NB4 (cell line): ENCODE results near the gene VEZF1.

Source experiments
- DNase-seq: peaks from one replicate; pipeline ENCODE4 v3.0.0; 2010; ENCODE audit warnings: low read depth
- H3K4me3 ChIP-seq: one replicate; pipeline ENCODE4 v1.5.1; 2011; ENCODE audit warnings: mild to moderate bottlenecking, low read depth, low read length, moderate library complexity
- MYC ChIP-seq: IDR thresholded peaks from 2 replicates; pipeline ENCODE4 v1.6.1; 2011; ENCODE audit warnings: low read depth, low read length
- POLR2A ChIP-seq: IDR thresholded peaks from 2 replicates; pipeline ENCODE4 v1.6.1; 2011; ENCODE audit warnings: mild to moderate bottlenecking; ENCODE audit not compliant: insufficient read length; ENCODE audit errors: extremely low read depth
- TF ChIP-seq, protein P1 (sequence below): IDR thresholded peaks from 2 replicates; pipeline ENCODE4 v1.6.1; 2011; ENCODE audit warnings: low read depth, low read length
- TF ChIP-seq, protein P2 (sequence below): IDR thresholded peaks from one replicate; pipeline ENCODE4 v1.5.1; 2012; ENCODE audit warnings: low read depth, low read length

Gene VEZF1

DNA sequence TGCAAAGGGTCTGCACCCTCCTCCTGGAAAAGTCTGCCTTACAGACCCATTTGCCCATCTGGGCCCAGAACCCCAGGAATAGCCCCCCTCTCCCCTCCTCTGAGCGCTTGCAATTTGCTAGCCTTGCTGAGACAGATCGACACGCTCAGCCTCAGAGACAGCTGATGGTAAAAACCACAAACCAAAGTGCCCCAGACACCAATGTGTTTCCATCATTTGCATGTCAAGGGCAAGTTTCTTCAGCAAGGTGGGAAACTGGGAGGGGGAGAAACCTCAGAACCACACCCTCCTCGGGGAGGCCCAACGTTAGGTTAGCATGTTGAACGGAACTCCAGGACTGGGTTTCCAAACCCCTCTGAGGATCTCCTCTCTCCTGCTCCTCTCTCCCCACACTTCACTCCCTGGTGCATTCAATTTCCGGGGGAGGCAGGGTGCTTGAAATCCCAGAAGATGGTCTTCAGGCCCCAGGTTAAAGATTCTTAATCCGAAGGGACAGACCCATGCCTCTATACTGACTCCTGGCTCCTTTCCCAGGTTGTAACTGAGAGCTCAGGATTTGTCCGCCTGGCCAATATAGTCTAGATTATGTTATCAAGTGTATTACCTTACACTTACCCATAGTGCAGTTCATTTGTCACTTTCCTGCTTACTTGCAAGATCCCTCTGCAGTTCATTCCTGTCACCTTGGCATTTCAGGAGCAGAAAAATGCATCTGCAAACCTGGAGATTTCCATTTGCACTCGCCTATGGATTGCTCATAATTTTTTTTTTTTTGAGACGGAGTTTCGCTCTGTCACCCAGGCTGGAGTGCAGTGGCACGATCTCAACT is 31.5 kb downstream of the VEZF1 start:
- no peak for TF ChIP-seq POLR2A
- TF ChIP-seq MYC, result no peak
- TF ChIP-seq, protein P1, sequence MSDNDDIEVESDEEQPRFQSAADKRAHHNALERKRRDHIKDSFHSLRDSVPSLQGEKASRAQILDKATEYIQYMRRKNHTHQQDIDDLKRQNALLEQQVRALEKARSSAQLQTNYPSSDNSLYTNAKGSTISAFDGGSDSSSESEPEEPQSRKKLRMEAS, result no peak
- TF ChIP-seq, protein P2, sequence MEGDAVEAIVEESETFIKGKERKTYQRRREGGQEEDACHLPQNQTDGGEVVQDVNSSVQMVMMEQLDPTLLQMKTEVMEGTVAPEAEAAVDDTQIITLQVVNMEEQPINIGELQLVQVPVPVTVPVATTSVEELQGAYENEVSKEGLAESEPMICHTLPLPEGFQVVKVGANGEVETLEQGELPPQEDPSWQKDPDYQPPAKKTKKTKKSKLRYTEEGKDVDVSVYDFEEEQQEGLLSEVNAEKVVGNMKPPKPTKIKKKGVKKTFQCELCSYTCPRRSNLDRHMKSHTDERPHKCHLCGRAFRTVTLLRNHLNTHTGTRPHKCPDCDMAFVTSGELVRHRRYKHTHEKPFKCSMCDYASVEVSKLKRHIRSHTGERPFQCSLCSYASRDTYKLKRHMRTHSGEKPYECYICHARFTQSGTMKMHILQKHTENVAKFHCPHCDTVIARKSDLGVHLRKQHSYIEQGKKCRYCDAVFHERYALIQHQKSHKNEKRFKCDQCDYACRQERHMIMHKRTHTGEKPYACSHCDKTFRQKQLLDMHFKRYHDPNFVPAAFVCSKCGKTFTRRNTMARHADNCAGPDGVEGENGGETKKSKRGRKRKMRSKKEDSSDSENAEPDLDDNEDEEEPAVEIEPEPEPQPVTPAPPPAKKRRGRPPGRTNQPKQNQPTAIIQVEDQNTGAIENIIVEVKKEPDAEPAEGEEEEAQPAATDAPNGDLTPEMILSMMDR, result no peak
- no peak overlapping the region for H3K4me3 ChIP-seq

DNA sequence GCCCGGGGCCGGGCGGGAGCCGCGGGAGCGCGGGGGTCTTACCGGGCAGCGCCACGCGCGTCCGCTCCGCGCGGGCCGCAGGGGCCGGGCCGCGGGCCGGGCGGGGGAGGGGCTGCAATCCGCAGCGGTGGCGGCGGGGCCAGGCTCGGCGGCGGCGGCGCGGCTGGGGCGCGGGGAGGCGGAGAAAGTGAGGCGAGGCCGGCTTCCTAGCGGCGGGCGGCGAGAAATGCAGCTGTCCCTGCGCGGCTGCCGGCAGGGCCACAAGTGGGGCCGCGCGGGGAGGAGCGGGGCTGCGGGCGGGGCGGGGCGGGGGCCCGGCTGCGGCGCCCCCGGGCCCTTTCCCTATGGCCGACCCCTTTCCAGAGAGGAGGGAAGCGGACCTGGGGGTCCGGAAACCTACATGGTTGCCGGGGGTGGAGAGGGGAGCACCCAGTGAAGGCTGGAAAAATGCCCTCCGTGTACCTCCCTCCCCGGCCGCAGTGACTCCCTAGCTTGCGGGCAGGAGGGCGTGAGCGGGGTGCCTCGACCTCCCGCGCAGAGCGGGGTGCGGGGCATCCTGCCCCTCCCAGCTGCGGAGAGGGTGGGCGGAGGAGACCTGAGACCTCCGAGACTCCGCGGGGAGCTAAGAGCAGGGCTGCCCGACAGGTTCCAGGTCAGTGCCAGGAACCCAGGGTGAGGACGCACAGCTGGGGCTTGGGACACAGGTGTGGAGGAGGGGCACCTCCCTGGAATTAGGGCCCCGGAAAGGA is 32.7 kb downstream of the VEZF1 start, which contains the start of gene CUEDC1:
CUEDC1 (minus strand) TSS at position 230 of the 749 bp plus-strand sequence. CDS start 69,848 bp downstream, outside the sequence.
- no peak within 1 kb of the TSS for H3K4me3 ChIP-seq
- peak; percentile 58 for DNase-seq
- TF ChIP-seq, protein P1, result no peak
- TF ChIP-seq POLR2A (no peak), MYC (no peak)
- TF ChIP-seq, protein P2, result no peak

More for the DNA sequence above, 31.5 kb downstream of the VEZF1 start:
- DNase-seq, result peak; percentile 43

DNA sequence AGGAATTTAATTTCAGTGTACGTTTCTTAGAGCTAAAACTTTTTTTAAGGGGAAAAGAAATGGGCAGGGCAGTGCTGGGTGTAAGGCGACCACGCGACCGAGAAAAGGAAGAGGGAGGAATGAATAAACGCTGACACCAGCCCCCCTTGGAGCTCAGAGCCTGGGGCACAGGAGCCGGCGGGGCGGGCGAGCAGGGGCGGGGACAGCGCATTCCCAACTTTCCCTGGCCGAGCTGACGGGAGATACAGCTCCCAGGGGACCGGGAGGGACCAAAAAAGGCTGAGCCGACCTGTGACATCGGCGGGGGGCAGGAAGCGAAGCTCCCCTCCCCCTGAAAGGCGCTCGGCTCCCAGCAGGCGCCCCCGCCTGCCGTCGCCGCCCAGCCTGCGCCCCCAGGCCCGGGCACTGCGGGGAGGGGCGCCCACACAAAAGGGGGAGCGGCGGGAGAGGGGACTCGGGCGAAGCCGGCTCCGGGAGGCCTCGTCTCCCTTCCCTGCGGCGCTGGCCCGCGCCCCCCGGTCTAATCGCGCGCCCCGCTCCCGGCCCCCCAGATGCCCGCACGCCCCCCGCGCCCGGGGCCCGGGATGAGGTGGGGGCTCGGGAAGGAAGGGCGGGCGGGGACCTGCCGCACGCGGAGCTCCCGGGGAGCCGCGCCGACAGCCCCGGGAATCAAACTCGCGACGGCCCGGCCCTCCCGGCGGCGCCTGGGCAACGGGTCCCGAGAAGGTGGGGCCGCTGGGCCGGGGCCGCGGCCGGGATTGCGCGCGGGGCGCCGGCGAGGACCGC is 33.5 kb downstream of the VEZF1 start:
- DNase-seq, result no peak
- TF ChIP-seq POLR2A (no peak), MYC (no peak)
- TF ChIP-seq, protein P1, result no peak
- TF ChIP-seq, protein P2, result no peak
- H3K4me3 ChIP-seq, result no peak overlapping the region

DNA sequence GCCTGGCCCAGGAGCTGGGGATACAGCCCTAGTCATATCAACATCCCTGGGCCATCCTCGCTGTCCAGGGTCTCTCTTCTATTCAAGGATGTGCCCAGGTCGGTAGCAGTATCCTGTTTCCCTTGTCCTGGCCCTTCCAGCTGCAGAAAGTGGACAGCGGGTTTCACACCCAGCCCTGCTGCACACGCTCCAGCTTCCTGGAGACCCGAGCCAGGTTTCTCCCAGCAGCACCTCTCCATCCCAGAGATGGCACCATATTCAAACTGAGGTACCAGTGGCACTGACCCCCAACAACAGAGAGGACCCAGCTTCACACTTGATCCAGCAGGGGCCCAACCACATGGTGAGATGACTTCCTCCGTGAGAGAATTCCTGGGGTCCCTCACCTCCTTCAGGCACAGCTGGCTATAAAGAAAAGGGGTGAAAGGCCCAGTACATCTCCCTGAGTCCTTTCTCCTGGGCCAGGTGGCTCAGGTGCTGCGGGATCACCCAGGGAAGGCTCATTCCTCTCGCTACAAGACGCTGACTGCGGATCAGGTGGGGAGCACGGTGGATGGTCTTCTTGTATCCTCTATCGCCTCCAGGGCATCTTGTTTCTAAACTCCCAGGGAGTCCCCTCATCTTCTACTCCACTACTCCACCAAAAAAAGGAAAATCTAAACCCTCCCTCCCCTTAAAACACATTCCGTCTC is 34.2 kb downstream of the VEZF1 start:
- TF ChIP-seq, protein P2, result no peak
- TF ChIP-seq POLR2A, result no peak
- TF ChIP-seq, protein P1, result no peak
- TF ChIP-seq MYC, result no peak
- DNase-seq, result no peak

DNA sequence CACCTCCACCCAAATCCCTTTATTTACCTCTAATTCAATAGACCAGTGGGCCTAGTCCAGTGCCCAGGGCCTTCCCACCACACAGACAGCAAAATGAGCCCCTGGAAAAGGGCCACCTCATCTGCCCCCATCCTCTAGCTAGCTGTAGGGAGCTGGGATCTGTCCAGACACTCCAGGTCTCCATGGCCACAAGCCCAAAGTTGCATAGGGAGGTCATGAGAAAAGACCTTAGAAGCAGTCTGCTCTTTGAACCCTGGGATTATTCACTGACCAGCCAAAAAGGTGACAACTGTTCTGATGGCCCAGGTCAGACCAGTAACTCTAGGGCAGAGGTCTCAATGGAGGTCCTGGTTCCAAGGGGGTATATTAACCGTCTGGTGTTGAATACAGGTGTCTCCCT is 34.8 kb downstream of the VEZF1 start:
- TF ChIP-seq, protein P1, result no peak
- DNase-seq, result no peak

More for the DNA sequence above, 34.2 kb downstream of the VEZF1 start:
- no peak overlapping the region for H3K4me3 ChIP-seq

More for the DNA sequence above, 34.8 kb downstream of the VEZF1 start:
- no peak overlapping the region for H3K4me3 ChIP-seq
